ENCODE data around the gene MROH7.

The MROH7 gene

DNA sequence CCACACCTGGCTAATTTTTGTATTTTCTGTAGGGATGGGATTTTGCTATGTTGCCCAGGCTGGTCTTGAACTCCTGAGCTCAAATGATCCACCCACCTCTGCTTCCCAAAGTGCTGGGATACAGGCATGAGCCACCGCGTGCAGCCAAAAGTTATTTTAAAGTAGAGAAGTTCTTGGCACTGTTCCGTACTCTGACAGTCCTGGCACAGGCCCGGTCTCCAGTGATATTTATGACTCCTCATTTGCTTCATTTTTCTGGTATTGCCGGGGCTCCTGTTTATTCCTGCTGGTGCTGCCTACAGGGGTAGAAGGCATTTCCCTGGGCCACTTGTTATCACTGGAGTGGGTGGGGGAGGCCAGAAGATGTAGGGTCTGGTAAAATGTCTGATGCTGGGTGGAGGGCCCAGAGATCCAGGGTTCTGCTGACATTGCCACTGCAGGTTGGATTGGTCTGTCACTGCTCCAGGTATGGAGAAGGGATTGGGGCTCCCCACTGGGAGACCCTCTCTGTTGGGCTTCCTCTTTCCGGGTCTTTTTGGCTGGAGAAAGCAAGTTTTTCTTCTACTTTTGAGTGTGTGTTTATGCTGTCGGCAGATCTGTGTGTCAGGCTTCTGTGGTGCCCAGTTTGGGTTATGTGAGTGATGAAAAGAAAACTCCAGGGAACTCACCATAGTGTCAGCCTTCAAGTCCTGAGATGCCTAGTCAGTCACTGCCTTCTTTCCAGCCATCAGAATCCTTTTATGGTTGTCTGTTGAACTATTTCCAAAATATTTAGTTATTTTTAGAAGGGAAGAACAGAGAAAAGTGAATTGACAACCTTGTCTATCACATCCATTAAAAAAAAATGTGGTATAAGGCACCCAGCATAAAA, 4.5 kb downstream of the MROH7 start:
- H3K4me1 ChIP-seq (ENCODE audit: control insufficient read depth, insufficient read depth, low read length), result peaks cover 21% of the 10 kb centered on the region
- H3K36me3 ChIP-seq (ENCODE audit: control insufficient read depth, insufficient read depth, low read length), result no peaks in the 10 kb centered on the region
- H3K27me3 ChIP-seq (ENCODE audit: control insufficient read depth, insufficient read depth, low read length), result no peaks in the 10 kb centered on the region
- no peak overlapping the region for H3K4me3 ChIP-seq (ENCODE audit: low read length)
- H3K9me3 ChIP-seq (ENCODE audit: control insufficient read depth, low read length), result no peaks in the 10 kb centered on the region
- no peak overlapping the region for H3K9ac ChIP-seq (ENCODE audit: low read length)

DNA sequence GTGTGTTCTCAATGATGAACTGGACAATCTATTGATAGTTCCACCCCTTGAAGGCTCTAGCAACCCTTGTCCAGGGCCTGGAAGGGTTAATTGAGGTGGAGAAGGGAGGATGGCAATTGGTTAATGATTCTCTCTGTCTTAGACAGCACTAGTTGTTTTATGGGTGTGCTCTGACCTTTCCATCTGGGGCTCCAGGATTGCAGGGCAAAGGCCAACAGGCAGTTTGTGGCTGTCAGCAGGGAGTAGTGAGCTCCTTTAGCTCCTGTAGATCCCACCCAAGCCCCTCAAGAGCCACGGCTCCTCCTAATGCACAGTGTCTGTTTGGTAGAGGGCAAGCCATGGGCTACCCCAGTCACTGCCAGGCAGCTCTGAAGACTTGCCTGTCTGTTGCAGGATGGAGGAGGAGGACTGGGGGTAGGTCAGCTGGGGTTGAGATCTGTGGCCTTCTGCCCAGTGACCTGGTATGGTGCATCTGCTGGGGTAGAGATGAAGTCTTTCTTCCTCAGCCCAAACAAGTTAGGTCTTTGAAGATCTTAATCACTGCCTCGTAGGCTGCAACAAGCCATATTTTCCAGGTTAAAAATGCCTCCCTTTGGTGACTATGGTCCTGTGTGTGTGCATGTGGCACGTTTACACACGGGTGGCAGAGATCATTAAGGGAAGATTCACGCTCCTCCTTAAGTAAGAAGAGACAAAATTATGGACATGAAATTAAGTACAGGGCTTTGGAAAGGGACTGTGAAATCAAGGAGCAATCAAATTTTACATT, 7.7 kb downstream of the MROH7 start:
- Histone ChIP-seq H3K27me3 (ENCODE audit: control insufficient read depth, insufficient read depth, low read length) (no peaks in the 10 kb centered on the region), H3K4me3 (ENCODE audit: low read length) (no peak overlapping the region), H3K9me3 (ENCODE audit: control insufficient read depth, low read length) (no peaks in the 10 kb centered on the region), H3K36me3 (ENCODE audit: control insufficient read depth, insufficient read depth, low read length) (no peaks in the 10 kb centered on the region), H3K9ac (ENCODE audit: low read length) (no peak overlapping the region), H3K4me1 (ENCODE audit: control insufficient read depth, insufficient read depth, low read length) (peaks cover 21% of the 10 kb centered on the region)

DNA sequence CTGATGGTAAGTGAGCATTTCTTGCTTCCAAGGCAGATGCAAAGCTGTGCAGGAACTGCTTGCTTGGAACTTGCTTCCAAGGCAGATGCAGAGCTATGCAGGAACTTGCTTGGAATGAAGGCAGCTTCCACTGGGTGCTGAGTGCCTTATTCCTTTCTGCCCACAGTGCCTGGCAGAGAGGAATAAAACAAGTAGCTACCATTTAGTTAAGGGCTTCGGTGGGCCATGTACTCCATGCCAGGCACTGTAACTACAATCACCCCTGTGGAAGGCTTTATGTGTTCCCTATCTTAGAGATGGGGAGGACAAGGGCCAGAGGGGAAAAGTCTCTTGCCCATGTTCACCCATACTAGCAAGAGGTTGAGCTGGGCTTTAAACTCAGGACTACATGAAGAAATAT, 8.3 kb downstream of the MROH7 start:
- no peaks in the 10 kb centered on the region for H3K27me3 ChIP-seq (ENCODE audit: control insufficient read depth, insufficient read depth, low read length)
- no peak overlapping the region for H3K4me3 ChIP-seq (ENCODE audit: low read length)
- H3K4me1 ChIP-seq (ENCODE audit: control insufficient read depth, insufficient read depth, low read length), result peaks cover 21% of the 10 kb centered on the region
- H3K36me3 ChIP-seq (ENCODE audit: control insufficient read depth, insufficient read depth, low read length), result no peaks in the 10 kb centered on the region
- no peaks in the 10 kb centered on the region for H3K9me3 ChIP-seq (ENCODE audit: control insufficient read depth, low read length)
- no peak overlapping the region for H3K9ac ChIP-seq (ENCODE audit: low read length)

DNA sequence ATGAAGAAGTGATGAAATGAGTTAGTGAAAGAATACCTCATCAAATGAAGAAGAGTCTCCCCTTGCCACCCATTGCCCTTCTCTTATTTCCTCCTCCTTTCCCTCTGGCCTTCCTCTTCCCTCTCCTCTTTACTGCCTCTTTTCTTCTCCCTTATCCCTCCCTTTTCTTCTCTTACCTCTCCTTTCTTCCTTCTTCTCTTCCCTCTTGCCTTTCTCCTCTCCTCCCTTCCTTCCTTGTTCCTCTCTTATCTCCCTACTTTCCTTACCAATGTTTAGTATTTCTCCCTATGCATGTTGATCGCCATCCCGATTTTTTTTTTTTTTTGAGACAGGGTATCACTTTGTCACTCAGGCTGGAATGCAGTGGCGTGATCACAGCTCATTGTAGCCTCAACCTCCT, 8.8 kb downstream of the MROH7 start:
- Histone ChIP-seq H3K27me3 (ENCODE audit: control insufficient read depth, insufficient read depth, low read length) (no peaks in the 10 kb centered on the region), H3K4me1 (ENCODE audit: control insufficient read depth, insufficient read depth, low read length) (peaks cover 21% of the 10 kb centered on the region), H3K9ac (ENCODE audit: low read length) (no peak overlapping the region), H3K36me3 (ENCODE audit: control insufficient read depth, insufficient read depth, low read length) (no peaks in the 10 kb centered on the region), H3K4me3 (ENCODE audit: low read length) (no peak overlapping the region), H3K9me3 (ENCODE audit: control insufficient read depth, low read length) (no peaks in the 10 kb centered on the region)

DNA sequence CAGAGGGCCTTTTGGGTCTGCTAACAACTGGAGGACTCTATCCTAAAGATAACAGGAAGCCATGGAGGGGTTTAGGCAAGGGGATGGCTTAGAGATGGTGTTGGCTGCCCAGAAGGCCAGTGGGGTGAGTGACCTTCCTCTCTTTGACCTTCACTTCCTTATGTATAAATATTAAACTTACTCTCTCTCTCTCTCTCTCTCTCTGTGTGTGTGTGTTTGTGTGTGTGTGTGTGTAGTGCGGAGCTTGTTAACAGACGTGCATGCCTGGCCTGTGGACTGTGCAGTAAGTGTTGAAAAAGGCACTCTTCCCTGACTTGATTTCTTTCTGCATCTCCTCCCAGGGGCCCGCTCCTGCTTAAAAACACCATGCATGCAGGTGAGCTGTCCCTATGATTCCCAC, 10.0 kb downstream of the MROH7 start:
- H3K9me3 ChIP-seq (ENCODE audit: control insufficient read depth, low read length), result no peaks in the 10 kb centered on the region

DNA sequence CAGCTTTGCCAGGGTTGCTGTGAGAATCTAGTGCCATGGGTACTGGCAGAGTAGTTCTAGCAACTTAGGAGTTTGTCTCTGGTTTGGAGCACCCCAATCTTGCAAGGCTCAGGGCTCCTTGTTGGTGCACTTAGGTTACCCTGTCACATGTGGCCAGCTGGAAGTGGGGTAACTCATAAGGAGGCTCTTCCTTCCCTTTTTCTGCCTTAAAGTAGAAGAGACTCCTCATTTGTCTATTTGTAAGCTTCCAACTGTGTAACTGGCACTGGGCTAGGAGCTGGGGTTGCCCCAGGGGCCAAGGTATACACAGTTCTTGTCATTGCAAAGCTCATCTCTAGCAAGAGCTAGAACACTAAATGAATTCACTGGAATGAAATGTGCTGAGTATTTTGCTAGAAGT, 10.6 kb downstream of the MROH7 start:
- Histone ChIP-seq H3K27me3 (ENCODE audit: control insufficient read depth, insufficient read depth, low read length) (no peaks in the 10 kb centered on the region), H3K9me3 (ENCODE audit: control insufficient read depth, low read length) (no peaks in the 10 kb centered on the region), H3K36me3 (ENCODE audit: control insufficient read depth, insufficient read depth, low read length) (no peaks in the 10 kb centered on the region), H3K9ac (ENCODE audit: low read length) (no peak overlapping the region), H3K4me3 (ENCODE audit: low read length) (no peak overlapping the region), H3K4me1 (ENCODE audit: control insufficient read depth, insufficient read depth, low read length) (peaks cover 21% of the 10 kb centered on the region)

More for the DNA sequence above, 10.0 kb downstream of the MROH7 start:
- no peak overlapping the region for H3K9ac ChIP-seq (ENCODE audit: low read length)
- no peak overlapping the region for H3K4me3 ChIP-seq (ENCODE audit: low read length)
- H3K36me3 ChIP-seq (ENCODE audit: control insufficient read depth, insufficient read depth, low read length), result no peaks in the 10 kb centered on the region
- H3K27me3 ChIP-seq (ENCODE audit: control insufficient read depth, insufficient read depth, low read length), result no peaks in the 10 kb centered on the region
- peaks cover 21% of the 10 kb centered on the region for H3K4me1 ChIP-seq (ENCODE audit: control insufficient read depth, insufficient read depth, low read length)

DNA sequence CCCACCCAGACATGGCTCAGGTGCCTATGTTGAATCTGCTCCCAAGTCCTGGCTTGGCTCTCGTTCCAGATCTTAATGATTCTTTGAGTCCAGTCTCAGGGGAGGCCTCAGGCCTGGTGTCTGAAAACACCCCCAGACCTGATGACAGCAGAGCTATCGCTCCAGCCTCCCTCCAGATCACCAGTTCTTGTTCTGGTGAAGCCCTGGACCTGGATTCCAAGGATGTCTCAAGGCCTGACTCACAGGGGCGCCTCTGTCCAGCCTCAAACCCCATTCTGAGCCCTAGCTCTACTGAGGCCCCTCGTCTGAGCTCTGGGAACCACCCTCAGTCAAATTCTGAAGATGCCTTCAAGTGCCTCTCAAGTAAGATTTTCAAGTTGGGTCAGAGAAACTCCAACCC, 11.4 kb downstream of the MROH7 start:
- Histone ChIP-seq H3K4me1 (ENCODE audit: control insufficient read depth, insufficient read depth, low read length) (peaks cover 21% of the 10 kb centered on the region), H3K27me3 (ENCODE audit: control insufficient read depth, insufficient read depth, low read length) (no peaks in the 10 kb centered on the region), H3K9ac (ENCODE audit: low read length) (no peak overlapping the region), H3K4me3 (ENCODE audit: low read length) (no peak overlapping the region), H3K36me3 (ENCODE audit: control insufficient read depth, insufficient read depth, low read length) (no peaks in the 10 kb centered on the region), H3K9me3 (ENCODE audit: control insufficient read depth, low read length) (no peaks in the 10 kb centered on the region)

DNA sequence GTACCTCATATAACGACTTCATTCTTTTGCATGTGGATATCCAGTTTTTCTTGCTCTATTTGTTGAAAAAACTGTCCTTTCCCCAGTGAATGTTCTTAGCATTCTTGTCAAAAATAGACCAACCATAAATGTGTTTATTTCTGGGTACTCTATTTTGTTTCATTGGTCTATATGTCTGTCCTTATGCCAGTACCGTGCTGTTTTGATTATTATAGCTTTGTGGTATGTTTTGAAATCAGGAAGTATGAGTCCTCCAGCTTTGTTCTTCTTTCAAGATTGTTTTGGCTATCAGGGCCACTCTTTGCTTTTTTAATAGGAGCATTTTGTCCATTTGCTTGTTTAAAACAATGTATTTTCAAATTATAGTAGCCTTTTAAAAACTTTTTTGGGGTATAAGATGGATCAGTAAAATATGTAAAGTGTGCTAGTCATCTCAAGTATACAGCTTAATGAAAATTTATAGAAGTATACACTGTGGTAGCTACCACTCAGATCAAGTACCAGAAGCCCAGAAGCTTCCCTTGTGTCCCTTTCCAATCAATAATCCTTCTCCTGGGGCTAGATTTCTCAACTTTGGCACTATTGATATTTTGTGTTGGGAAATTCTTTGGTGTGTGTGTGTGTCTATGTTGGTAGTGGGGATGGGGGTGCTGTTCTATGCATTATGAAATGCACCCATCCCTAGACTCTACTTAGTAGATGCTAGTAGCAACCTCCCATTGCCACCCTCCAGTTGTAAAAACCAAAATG, 16.8 kb downstream of the MROH7 start:
- no peaks in the 10 kb centered on the region for H3K9me3 ChIP-seq (ENCODE audit: control insufficient read depth, low read length)
- no peaks in the 10 kb centered on the region for H3K27me3 ChIP-seq (ENCODE audit: control insufficient read depth, insufficient read depth, low read length)
- H3K4me1 ChIP-seq (ENCODE audit: control insufficient read depth, insufficient read depth, low read length), result no peaks in the 10 kb centered on the region
- no peak overlapping the region for H3K4me3 ChIP-seq (ENCODE audit: low read length)
- H3K9ac ChIP-seq (ENCODE audit: low read length), result no peak overlapping the region
- no peaks in the 10 kb centered on the region for H3K36me3 ChIP-seq (ENCODE audit: control insufficient read depth, insufficient read depth, low read length)

DNA sequence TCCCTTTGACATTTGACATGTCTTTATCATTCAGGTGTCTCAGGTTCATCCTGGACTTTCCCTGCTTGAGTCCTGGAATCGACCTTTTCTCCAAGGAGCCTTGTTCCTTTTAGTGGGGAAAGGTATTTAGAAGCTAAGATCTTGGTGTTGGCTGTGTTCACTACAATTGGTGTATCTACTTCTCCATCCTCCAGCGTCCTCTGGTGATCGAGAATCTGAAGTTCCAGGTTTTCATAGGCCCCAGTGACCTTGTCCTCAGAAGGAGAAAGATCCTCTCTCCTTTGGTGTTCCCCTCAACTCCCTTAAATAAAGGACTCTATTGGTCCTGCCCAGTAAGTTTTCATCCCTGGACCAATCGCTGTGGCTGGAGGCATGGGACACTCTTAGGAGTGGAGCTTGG, 22.1 kb downstream of the MROH7 start:
- H3K9ac ChIP-seq (ENCODE audit: low read length), result no peak overlapping the region
- no peak overlapping the region for H3K4me3 ChIP-seq (ENCODE audit: low read length)
- H3K4me1 ChIP-seq (ENCODE audit: control insufficient read depth, insufficient read depth, low read length), result no peaks in the 10 kb centered on the region
- no peaks in the 10 kb centered on the region for H3K36me3 ChIP-seq (ENCODE audit: control insufficient read depth, insufficient read depth, low read length)
- no peaks in the 10 kb centered on the region for H3K9me3 ChIP-seq (ENCODE audit: control insufficient read depth, low read length)
- H3K27me3 ChIP-seq (ENCODE audit: control insufficient read depth, insufficient read depth, low read length), result no peaks in the 10 kb centered on the region

DNA sequence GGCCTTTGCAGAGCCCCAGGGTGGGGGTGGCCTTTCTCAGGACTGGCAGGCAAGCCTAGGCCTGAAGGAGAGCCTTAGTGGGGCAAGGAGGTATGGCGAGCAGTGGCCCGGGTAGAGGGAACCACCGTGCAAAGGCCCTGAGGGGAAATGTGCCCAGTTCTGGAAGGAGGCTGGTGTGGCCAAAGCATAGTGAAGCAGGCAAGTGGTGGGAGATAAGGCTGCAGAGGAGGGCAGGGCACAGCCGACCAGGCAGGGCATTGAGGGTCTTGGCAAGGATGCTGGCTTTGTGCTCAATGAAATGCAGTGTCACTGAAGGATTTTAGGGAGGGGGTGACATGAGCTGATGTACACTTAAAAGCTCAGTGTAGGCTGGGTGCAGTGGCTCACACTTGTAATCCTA, 22.8 kb downstream of the MROH7 start:
- no peaks in the 10 kb centered on the region for H3K9me3 ChIP-seq (ENCODE audit: control insufficient read depth, low read length)
- H3K4me3 ChIP-seq (ENCODE audit: low read length), result no peak overlapping the region
- no peaks in the 10 kb centered on the region for H3K27me3 ChIP-seq (ENCODE audit: control insufficient read depth, insufficient read depth, low read length)
- no peaks in the 10 kb centered on the region for H3K36me3 ChIP-seq (ENCODE audit: control insufficient read depth, insufficient read depth, low read length)
- H3K9ac ChIP-seq (ENCODE audit: low read length), result no peak overlapping the region
- H3K4me1 ChIP-seq (ENCODE audit: control insufficient read depth, insufficient read depth, low read length), result no peaks in the 10 kb centered on the region

DNA sequence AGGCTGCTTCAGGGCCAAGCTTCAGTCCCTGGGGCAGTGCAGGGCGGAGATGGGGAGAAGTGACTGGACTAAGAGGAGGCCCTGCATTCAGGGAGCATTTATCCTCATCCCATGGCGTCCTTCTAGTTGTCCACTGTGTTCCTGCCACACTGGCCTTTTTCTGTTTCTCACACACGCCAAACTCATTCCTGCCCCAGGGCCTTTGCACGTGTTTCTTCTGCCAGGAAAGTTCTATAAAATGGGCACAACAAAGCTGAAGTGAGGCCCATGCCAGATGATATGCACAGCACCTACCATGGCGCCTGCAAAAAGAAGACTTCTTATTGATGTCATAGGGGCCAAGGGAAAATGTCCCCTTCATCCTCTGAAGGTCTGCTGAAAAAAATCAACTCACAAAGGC, 24.3 kb downstream of the MROH7 start:
- H3K36me3 ChIP-seq (ENCODE audit: control insufficient read depth, insufficient read depth, low read length), result no peaks in the 10 kb centered on the region
- no peaks in the 10 kb centered on the region for H3K4me1 ChIP-seq (ENCODE audit: control insufficient read depth, insufficient read depth, low read length)
- H3K9ac ChIP-seq (ENCODE audit: low read length), result no peak overlapping the region
- no peaks in the 10 kb centered on the region for H3K9me3 ChIP-seq (ENCODE audit: control insufficient read depth, low read length)
- no peaks in the 10 kb centered on the region for H3K27me3 ChIP-seq (ENCODE audit: control insufficient read depth, insufficient read depth, low read length)
- no peak overlapping the region for H3K4me3 ChIP-seq (ENCODE audit: low read length)

DNA sequence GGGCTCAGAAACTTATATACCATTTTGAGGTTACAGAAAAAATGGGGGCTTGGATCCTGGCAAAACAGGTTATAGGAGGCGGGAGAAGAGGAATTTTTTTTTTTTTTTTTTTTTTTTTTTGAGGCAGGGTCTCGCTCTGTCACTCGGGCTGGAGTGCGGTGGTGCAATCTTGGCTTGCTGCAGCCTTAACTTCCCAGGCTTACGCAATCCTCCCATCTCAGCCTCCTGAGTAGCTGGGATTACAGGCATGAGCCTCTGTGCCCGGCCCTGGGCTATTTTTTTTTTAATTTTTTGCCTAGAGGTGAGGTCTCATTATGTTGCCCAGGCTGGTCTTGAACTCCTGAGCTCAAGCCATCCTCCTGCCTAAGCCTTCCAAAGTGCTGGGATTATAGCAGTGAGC, 24.7 kb downstream of the MROH7 start:
- no peaks in the 10 kb centered on the region for H3K27me3 ChIP-seq (ENCODE audit: control insufficient read depth, insufficient read depth, low read length)
- no peaks in the 10 kb centered on the region for H3K4me1 ChIP-seq (ENCODE audit: control insufficient read depth, insufficient read depth, low read length)
- H3K9me3 ChIP-seq (ENCODE audit: control insufficient read depth, low read length), result no peaks in the 10 kb centered on the region
- no peak overlapping the region for H3K9ac ChIP-seq (ENCODE audit: low read length)
- no peak overlapping the region for H3K4me3 ChIP-seq (ENCODE audit: low read length)
- no peaks in the 10 kb centered on the region for H3K36me3 ChIP-seq (ENCODE audit: control insufficient read depth, insufficient read depth, low read length)
